HepG2 (cell line): ENCODE data around the gene CCDC14.

Experiments
- CBX5 ChIP-seq: sonication (generic); formaldehyde crosslinking; IDR thresholded peaks from 2 replicates; pipeline ENCODE4 v1.4.0; 2020; ENCODE audit warnings: missing genetic modification reagents, borderline replicate concordance
- MTF2 ChIP-seq: sonication (generic); formaldehyde crosslinking; IDR thresholded peaks from 2 replicates; pipeline ENCODE4 v1.5.0; 2020; ENCODE audit warnings: missing genetic modification reagents, borderline replicate concordance
- POLR2A ChIP-seq, 2 experiments: IDR thresholded peaks; 2 replicates each; pipeline ENCODE4 v1.6.1; 2011; ENCODE audit warnings: low read depth in 2 of 2, low read length in 2 of 2, mild to moderate bottlenecking in 1 of 2, moderate library complexity in 1 of 2; ENCODE audit not compliant: insufficient read depth in 1 of 2
- REST ChIP-seq, 2 experiments: IDR thresholded peaks; 2 replicates each; pipeline ENCODE4 v1.6.1; 2011 to 2012; ENCODE audit warnings: low read length in 2 of 2, borderline replicate concordance in 1 of 2, low read depth in 1 of 2, mild to moderate bottlenecking in 1 of 2, moderate library complexity in 1 of 2
- SOX6 ChIP-seq, 2 experiments: fragments of 450-650 bp in 1 of 2; sonication (generic) in 1 of 2; formaldehyde crosslinking in 1 of 2; IDR thresholded peaks; 2 replicates each; pipeline versions ENCODE4 v1.4.0 to v1.6.1; 2017 to 2020; ENCODE audit warnings: antibody characterized with exemption in 1 of 2, mild to moderate bottlenecking in 1 of 2, missing genetic modification reagents in 1 of 2
- SP1 ChIP-seq, 2 experiments: fragments of 450-650 bp in 1 of 2; sonication (generic) in 1 of 2; formaldehyde crosslinking in 1 of 2; IDR thresholded peaks; 2 replicates each; pipeline versions ENCODE4 v1.4.0 to v1.6.1; 2016 to 2020; ENCODE audit warnings: missing genetic modification reagents in 1 of 2
- SRF ChIP-seq: IDR thresholded peaks from 2 replicates; pipeline ENCODE4 v1.6.1; 2011; ENCODE audit warnings: mild to moderate bottlenecking, low read depth, low read length, moderate library complexity
- SRSF9 ChIP-seq: fragments of 200-400 bp; formaldehyde crosslinking; IDR thresholded peaks from 2 replicates; pipeline ENCODE4 v1.6.1; 2018; ENCODE audit warnings: borderline replicate concordance, mild to moderate bottlenecking, low read depth, low read length; ENCODE audit not compliant: insufficient read depth, poor library complexity, severe bottlenecking
- ZNF253 ChIP-seq: sonication (generic); formaldehyde crosslinking; IDR thresholded peaks from 2 replicates; pipeline ENCODE4 v1.8.0; 2022; ENCODE audit warnings: mild to moderate bottlenecking, missing genetic modification reagents, borderline replicate concordance
- ZNF382 ChIP-seq: sonication (generic); formaldehyde crosslinking; IDR thresholded peaks from 2 replicates; pipeline ENCODE4 v1.5.0; 2020; ENCODE audit warnings: missing genetic modification reagents, mild to moderate bottlenecking, borderline replicate concordance
- ZNF660 ChIP-seq: sonication (generic); formaldehyde crosslinking; IDR thresholded peaks from 2 replicates; pipeline ENCODE4 v1.5.1; 2020; ENCODE audit warnings: mild to moderate bottlenecking, low read depth, missing genetic modification reagents, borderline replicate concordance
- TF ChIP-seq, protein P1 (sequence below): conservative IDR thresholded peaks from 2 replicates; pipeline ENCODE4 v1.6.1; 2018; ENCODE audit warnings: missing genetic modification reagents
- TF ChIP-seq, protein P2 (sequence below): sonication (generic); formaldehyde crosslinking; IDR thresholded peaks from 2 replicates; pipeline ENCODE4 v1.5.0; 2020; ENCODE audit warnings: mild to moderate bottlenecking, missing genetic modification reagents, moderate library complexity

GRCh38 chr3:123883111-123883510 lies 77.9 kb downstream of the CCDC14 start:
- TF ChIP-seq REST (IDR thresholded peaks at IDR 0.05; ENCODE audit: borderline replicate concordance in 1 of 2, low read depth in 1 of 2, low read length in 2 of 2) (no peak), CBX5 (CRISPR knock-in tag) (no peak), SRF (no peak), MTF2 (CRISPR knock-in tag) (no peak), SRSF9 (no peak), SOX6 (IDR thresholded peaks at IDR 0.05) (no peak), SOX6 (CRISPR knock-in tag; IDR thresholded peaks at IDR 0.05) (no peak), ZNF660 (CRISPR knock-in tag) (no peak), POLR2A (IDR thresholded peaks at IDR 0.05; ENCODE audit: insufficient read depth in 1 of 2, low read depth in 2 of 2, low read length in 2 of 2) (no peak), ZNF382 (CRISPR knock-in tag) (no peak), ZNF253 (CRISPR knock-in tag) (no peak), SP1 (IDR thresholded peaks at IDR 0.05) (no peak), SP1 (CRISPR knock-in tag; IDR thresholded peaks at IDR 0.05) (no peak)
- TF ChIP-seq, protein P1, sequence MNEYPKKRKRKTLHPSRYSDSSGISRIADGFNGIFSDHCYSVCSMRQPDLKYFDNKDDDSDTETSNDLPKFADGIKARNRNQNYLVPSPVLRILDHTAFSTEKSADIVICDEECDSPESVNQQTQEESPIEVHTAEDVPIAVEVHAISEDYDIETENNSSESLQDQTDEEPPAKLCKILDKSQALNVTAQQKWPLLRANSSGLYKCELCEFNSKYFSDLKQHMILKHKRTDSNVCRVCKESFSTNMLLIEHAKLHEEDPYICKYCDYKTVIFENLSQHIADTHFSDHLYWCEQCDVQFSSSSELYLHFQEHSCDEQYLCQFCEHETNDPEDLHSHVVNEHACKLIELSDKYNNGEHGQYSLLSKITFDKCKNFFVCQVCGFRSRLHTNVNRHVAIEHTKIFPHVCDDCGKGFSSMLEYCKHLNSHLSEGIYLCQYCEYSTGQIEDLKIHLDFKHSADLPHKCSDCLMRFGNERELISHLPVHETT: no peak
- TF ChIP-seq, protein P2, sequence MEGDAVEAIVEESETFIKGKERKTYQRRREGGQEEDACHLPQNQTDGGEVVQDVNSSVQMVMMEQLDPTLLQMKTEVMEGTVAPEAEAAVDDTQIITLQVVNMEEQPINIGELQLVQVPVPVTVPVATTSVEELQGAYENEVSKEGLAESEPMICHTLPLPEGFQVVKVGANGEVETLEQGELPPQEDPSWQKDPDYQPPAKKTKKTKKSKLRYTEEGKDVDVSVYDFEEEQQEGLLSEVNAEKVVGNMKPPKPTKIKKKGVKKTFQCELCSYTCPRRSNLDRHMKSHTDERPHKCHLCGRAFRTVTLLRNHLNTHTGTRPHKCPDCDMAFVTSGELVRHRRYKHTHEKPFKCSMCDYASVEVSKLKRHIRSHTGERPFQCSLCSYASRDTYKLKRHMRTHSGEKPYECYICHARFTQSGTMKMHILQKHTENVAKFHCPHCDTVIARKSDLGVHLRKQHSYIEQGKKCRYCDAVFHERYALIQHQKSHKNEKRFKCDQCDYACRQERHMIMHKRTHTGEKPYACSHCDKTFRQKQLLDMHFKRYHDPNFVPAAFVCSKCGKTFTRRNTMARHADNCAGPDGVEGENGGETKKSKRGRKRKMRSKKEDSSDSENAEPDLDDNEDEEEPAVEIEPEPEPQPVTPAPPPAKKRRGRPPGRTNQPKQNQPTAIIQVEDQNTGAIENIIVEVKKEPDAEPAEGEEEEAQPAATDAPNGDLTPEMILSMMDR: no peak
